SK-N-SH (cell line): ENCODE data around the gene ALDH4A1.

Experiments used
- CHD2 ChIP-seq: fragments of 150-350 bp; IDR thresholded peaks from 2 replicates; pipeline ENCODE4 v1.6.1; 2018; ENCODE audit warnings: low read length; ENCODE audit not compliant: partially characterized antibody
- EZH2phosphoT487 ChIP-seq: fragments of 200-600 bp; sonication (generic); IDR thresholded peaks from 2 replicates; pipeline ENCODE4 v1.6.1; 2017; ENCODE audit warnings: low read depth, mixed run types, mild to moderate bottlenecking, antibody characterized with exemption, moderate library complexity, borderline replicate concordance
- POLR2AphosphoS5 ChIP-seq: IDR thresholded peaks from 2 replicates; pipeline ENCODE4 v1.6.1; 2012; ENCODE audit warnings: low read depth, low read length
- TF ChIP-seq, protein P1 (sequence below): fragments of 150-350 bp; IDR thresholded peaks from 2 replicates; pipeline ENCODE4 v1.6.1; 2017; ENCODE audit warnings: antibody characterized with exemption, low read length, low read depth, borderline replicate concordance
- TF ChIP-seq, protein P2 (sequence below): fragments of 200-600 bp; sonication (generic); IDR thresholded peaks from 2 replicates; pipeline ENCODE4 v1.6.1; 2017; ENCODE audit warnings: antibody characterized with exemption, mild to moderate bottlenecking, moderate library complexity
- TF ChIP-seq, protein P3 (sequence below): IDR thresholded peaks from 2 replicates; pipeline ENCODE4; 2012

DNA sequence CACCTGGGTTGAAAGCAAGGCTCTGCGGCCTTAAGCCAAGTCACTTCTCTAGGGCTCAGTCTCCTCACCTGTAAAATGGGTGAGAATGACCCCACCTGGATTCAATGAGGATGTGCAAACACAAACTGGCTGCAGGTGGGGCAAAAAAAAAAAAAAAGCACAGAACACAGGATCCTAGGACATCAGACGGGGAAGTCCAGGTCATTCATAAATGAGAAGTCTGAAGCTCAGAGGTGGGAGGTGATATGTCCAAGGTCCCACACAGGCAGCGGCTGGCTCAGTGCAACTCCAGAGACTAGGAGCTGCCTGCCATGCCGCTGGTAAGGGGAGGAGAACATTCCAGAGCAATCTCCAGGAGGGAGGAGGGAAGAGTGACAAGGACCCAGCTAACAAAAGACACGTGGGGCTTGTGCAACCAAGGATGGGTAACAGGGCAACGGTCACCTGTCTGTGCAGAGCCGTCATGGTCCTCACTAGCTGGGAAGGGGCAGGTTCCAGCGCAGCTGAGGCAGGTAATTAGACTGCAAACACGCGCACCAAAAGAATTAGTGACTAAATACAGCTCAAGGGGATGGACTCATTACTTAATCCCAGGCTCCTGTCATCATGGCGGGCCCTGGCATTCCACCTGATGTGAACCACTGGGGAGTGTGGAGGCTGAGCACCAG lies 34.6 kb upstream of the ALDH4A1 start:
- TF ChIP-seq, protein P1, sequence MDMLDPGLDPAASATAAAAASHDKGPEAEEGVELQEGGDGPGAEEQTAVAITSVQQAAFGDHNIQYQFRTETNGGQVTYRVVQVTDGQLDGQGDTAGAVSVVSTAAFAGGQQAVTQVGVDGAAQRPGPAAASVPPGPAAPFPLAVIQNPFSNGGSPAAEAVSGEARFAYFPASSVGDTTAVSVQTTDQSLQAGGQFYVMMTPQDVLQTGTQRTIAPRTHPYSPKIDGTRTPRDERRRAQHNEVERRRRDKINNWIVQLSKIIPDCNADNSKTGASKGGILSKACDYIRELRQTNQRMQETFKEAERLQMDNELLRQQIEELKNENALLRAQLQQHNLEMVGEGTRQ = no peak
- TF ChIP-seq, protein P2, sequence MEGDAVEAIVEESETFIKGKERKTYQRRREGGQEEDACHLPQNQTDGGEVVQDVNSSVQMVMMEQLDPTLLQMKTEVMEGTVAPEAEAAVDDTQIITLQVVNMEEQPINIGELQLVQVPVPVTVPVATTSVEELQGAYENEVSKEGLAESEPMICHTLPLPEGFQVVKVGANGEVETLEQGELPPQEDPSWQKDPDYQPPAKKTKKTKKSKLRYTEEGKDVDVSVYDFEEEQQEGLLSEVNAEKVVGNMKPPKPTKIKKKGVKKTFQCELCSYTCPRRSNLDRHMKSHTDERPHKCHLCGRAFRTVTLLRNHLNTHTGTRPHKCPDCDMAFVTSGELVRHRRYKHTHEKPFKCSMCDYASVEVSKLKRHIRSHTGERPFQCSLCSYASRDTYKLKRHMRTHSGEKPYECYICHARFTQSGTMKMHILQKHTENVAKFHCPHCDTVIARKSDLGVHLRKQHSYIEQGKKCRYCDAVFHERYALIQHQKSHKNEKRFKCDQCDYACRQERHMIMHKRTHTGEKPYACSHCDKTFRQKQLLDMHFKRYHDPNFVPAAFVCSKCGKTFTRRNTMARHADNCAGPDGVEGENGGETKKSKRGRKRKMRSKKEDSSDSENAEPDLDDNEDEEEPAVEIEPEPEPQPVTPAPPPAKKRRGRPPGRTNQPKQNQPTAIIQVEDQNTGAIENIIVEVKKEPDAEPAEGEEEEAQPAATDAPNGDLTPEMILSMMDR = no peak
- TF ChIP-seq EZH2phosphoT487 (no peak), POLR2AphosphoS5 (no peak), CHD2 (no peak)
- TF ChIP-seq, protein P3, sequence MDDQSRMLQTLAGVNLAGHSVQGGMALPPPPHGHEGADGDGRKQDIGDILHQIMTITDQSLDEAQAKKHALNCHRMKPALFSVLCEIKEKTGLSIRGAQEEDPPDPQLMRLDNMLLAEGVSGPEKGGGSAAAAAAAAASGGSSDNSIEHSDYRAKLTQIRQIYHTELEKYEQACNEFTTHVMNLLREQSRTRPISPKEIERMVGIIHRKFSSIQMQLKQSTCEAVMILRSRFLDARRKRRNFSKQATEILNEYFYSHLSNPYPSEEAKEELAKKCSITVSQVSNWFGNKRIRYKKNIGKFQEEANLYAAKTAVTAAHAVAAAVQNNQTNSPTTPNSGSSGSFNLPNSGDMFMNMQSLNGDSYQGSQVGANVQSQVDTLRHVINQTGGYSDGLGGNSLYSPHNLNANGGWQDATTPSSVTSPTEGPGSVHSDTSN = no peak
